IMR-90 (cell line): ENCODE measurements around the gene ITK. TPM values are rescaled to one million over a fixed set of nuclear protein-coding genes. Genes with fewer than 3 reads are reported as not detected.

Source experiments
- ATAC-seq: fragments of 200-7000 bp; cut with Tn5 transposase; 2 replicates; pipeline ENCODE4 v1.9.1; 2020; ENCODE audit warnings: low read depth, mild to moderate bottlenecking, moderate library complexity
- BruUV-seq: library from RNA; stranded (reverse); fragments of 400-500 nt; replicated peaks from 2 replicates; lab custom pipeline; 2021; lab: Mats Ljungman, UMichigan
- CTCF ChIA-PET: fragments of 300-600 bp; formaldehyde crosslinking; extraction: SDS; loops from one replicate; lab custom pipeline; 2021; ENCODE audit warnings: antibody characterized with exemption; lab: Yijun Ruan, JAX
- POLR2A ChIA-PET: fragments of 300-600 bp; sonication (Branson Sonifier 250); formaldehyde crosslinking; loops from one replicate; lab custom pipeline; 2022; ENCODE audit warnings: antibody characterized with exemption; ENCODE audit not compliant: unreplicated experiment; lab: Charles Lee
- DNase-seq: peaks from one replicate; pipeline ENCODE4 v3.0.0; 2013
- H2AFZ ChIP-seq: replicated peaks from 2 replicates; pipeline ENCODE3; 2013; ENCODE audit warnings: low read length, mild to moderate bottlenecking; ENCODE audit not compliant: poor library complexity
- H2AK5ac ChIP-seq: 2 replicates; pipeline ENCODE4 v1.6.1; 2013; ENCODE audit warnings: low read depth, low read length, inconsistent platforms
- H2AK9ac ChIP-seq: replicated peaks from 2 replicates; pipeline ENCODE3; 2013; ENCODE audit warnings: mild to moderate bottlenecking, low read depth, low read length, moderate library complexity; ENCODE audit not compliant: poor library complexity
- H2BK120ac ChIP-seq: 2 replicates; pipeline ENCODE4 v1.6.1; 2013; ENCODE audit warnings: low read depth, low read length, inconsistent platforms
- H2BK15ac ChIP-seq: 3 replicates; pipeline ENCODE4 v1.6.1; 2013; ENCODE audit warnings: low read depth, low read length, inconsistent platforms
- H2BK20ac ChIP-seq: 2 replicates; pipeline ENCODE4 v1.6.1; 2013; ENCODE audit warnings: low read depth, mild to moderate bottlenecking, inconsistent platforms, low read length, moderate library complexity
- H2BK5ac ChIP-seq: 2 replicates; pipeline ENCODE4 v1.6.1; 2013; ENCODE audit warnings: mild to moderate bottlenecking, low read depth, low read length, inconsistent platforms; ENCODE audit not compliant: poor library complexity, severe bottlenecking
- H3K14ac ChIP-seq: replicated peaks from 2 replicates; pipeline ENCODE4 v1.6.1; 2013; ENCODE audit warnings: low read depth, low read length, inconsistent platforms
- H3K18ac ChIP-seq: 2 replicates; pipeline ENCODE4 v1.6.1; 2013; ENCODE audit warnings: low read depth, low read length, control low read depth
- H3K23ac ChIP-seq: 2 replicates; pipeline ENCODE4 v1.6.1; 2013; ENCODE audit warnings: low read depth, low read length, inconsistent platforms
- H3K27ac ChIP-seq: 2 replicates; pipeline ENCODE4 v1.5.1; 2013; ENCODE audit warnings: mild to moderate bottlenecking, control low read depth, low read length; ENCODE audit not compliant: insufficient read depth
- H3K27me3 ChIP-seq: 2 replicates; pipeline ENCODE4 v1.6.1; 2013; ENCODE audit warnings: low read length; ENCODE audit not compliant: control insufficient read depth, insufficient read depth
- H3K36me3 ChIP-seq: 2 replicates; pipeline ENCODE4 v1.6.1; 2013; ENCODE audit warnings: low read length, mixed read lengths; ENCODE audit not compliant: control insufficient read depth, insufficient read depth
- H3K4ac ChIP-seq: 2 replicates; pipeline ENCODE4 v1.6.1; 2013; ENCODE audit warnings: low read depth, low read length, inconsistent platforms
- H3K4me1 ChIP-seq: 2 replicates; pipeline ENCODE4 v1.6.1; 2013; ENCODE audit warnings: low read length, mixed read lengths; ENCODE audit not compliant: control insufficient read depth, insufficient read depth
- H3K4me2 ChIP-seq: 2 replicates; pipeline ENCODE4 v1.6.1; 2013; ENCODE audit warnings: low read depth, mild to moderate bottlenecking, control low read depth, low read length, moderate library complexity
- H3K4me3 ChIP-seq: 2 replicates; pipeline ENCODE4 v1.5.1; 2013; ENCODE audit warnings: low read depth, mild to moderate bottlenecking, control low read depth, low read length, moderate library complexity; ENCODE audit not compliant: insufficient read depth
- H3K56ac ChIP-seq: 2 replicates; pipeline ENCODE4 v1.6.1; 2013; ENCODE audit warnings: low read length, inconsistent platforms; ENCODE audit not compliant: insufficient read depth; ENCODE audit errors: extremely low read depth
- H3K79me1 ChIP-seq, 2 experiments: 2 replicates each; pipeline ENCODE4 v1.6.1; 2013; ENCODE audit warnings: low read length in 2 of 2, inconsistent platforms in 1 of 2, low read depth in 1 of 2
- H3K9ac ChIP-seq: 2 replicates; pipeline ENCODE4 v1.6.1; 2013; ENCODE audit warnings: low read depth, low read length, control low read depth
- H3K9me1 ChIP-seq: 2 replicates; pipeline ENCODE4 v1.6.1; 2013; ENCODE audit warnings: low read length, inconsistent platforms; ENCODE audit not compliant: insufficient read depth
- H3K9me3 ChIP-seq: 2 replicates; pipeline ENCODE4 v1.6.1; 2013; ENCODE audit warnings: low read length; ENCODE audit not compliant: control insufficient read depth, insufficient read depth
- H4K20me1 ChIP-seq: 2 replicates; pipeline ENCODE4 v1.6.1; 2013; ENCODE audit warnings: low read length, inconsistent platforms; ENCODE audit not compliant: insufficient read depth
- H4K5ac ChIP-seq: 2 replicates; pipeline ENCODE4 v1.6.1; 2013; ENCODE audit warnings: mild to moderate bottlenecking, low read depth, low read length, control low read depth
- H4K8ac ChIP-seq, 2 experiments: 2 replicates each; pipeline ENCODE4 v1.6.1; 2013; ENCODE audit warnings: low read depth in 2 of 2, low read length in 2 of 2, control low read depth in 1 of 2, inconsistent platforms in 1 of 2
- H4K91ac ChIP-seq: 2 replicates; pipeline ENCODE4 v1.6.1; 2013; ENCODE audit warnings: low read depth, low read length, inconsistent platforms; ENCODE audit not compliant: insufficient read depth
- WGBS, 2 experiments: methylation state at CpG; one replicate each; pipeline versions ENCODE4 v1.1.5 to v1.1.7; 2013; ENCODE audit warnings: missing lambda C conversion rate in 2 of 2; ENCODE audit not compliant: insufficient read length in 1 of 2; ENCODE audit errors: extremely low coverage in 2 of 2; 5-methylcytosine and 5-hydroxymethylcytosine counted together
- dilution Hi-C: fragments of 300-500 bp; cut with HindIII; formaldehyde crosslinking; loops from one replicate; pipeline ENCODE4 v1.14.3; 2018; ENCODE audit warnings: low sequenced_read_pairs; ENCODE audit not compliant: unreplicated experiment
- in situ Hi-C: fragments of 300-500 bp; cut with MboI; formaldehyde crosslinking; loops from 3 replicates; pipeline ENCODE4 v1.14.3; 2019; ENCODE audit warnings: low sequenced_read_pairs, inconsistent platforms, mixed read lengths
- intact Hi-C: fragments of 100-400 bp; cut with micrococcal nuclease; formaldehyde crosslinking; loops from 2 replicates; pipeline ENCODE4 v1.10.0; 2022
- polyA plus RNA-seq, 3 experiments: library from polyadenylated mRNA; depleted of rRNA; stranded (reverse); fragments of >200 nt; gene quantifications; 2 replicates each; pipeline ENCODE4 v1.2.3, GENCODE V29; 2012; ENCODE audit warnings: low replicate concordance in 1 of 3
- total RNA-seq: library from RNA; depleted of rRNA; stranded (reverse); fragments of >200 nt; gene quantifications from 2 replicates; pipeline ENCODE4 v1.2.3, GENCODE V29; 2012
- TF ChIP-seq, protein P1 (sequence below): conservative IDR thresholded peaks from 2 replicates; pipeline ENCODE4 v1.5.1; 2012; ENCODE audit warnings: mild to moderate bottlenecking, low read depth, low read length, improper control_type of control experiment
- TF ChIP-seq, protein P2 (sequence below): fragments of 150-350 bp; IDR thresholded peaks from 2 replicates; pipeline ENCODE4 v1.6.1; 2017; ENCODE audit warnings: mild to moderate bottlenecking, antibody characterized with exemption, low read length, low read depth
- TF ChIP-seq, protein P3 (sequence below): fragments of 150-350 bp; IDR thresholded peaks from 2 replicates; pipeline ENCODE4 v1.6.1; 2016; ENCODE audit warnings: low read depth, mild to moderate bottlenecking, low read length, moderate library complexity, borderline replicate concordance

ITK gene
- total and polyA plus RNA-seq, 2 of the 4 experiments (the other 2 are of a cell fraction) = not detected

DNA sequence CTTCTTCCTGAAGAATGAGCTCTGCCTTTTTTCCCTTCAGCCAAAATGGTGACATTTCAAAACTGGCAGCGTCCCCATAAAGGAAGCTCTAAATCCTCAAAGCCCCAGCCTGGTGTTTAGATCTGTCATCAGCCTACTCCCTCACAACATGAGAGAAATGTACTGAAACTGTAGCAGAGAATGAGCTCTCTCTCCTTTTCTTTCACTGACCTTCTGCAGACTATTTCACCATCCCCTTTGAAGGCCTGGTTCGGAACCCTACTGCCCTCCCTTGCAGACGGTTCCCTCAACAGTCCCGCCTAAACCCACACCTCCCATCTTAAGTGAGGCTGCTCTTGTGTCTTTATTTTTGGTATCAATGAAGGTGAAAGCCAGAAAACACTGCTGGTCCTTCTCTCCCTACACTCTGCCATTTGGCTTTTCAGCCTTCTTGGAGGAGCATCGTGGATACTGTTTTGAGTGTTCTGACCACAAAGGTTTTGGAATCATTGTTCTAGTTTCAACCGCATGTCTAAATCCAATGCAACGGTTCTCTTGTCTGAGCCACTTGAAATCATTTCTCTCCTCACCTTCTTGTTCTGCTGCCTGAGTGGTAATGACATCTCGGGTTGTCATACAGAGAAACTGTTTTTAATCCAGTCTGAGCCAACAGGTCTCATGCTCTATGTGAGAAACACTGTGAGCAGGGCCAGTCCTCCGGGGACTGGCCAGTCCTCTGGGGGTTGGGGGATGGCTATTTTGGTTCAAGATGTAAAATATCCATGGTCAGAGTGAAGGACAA is 39.0 kb downstream of the ITK start:
- H3K4ac ChIP-seq = no peak overlapping the region
- H4K8ac ChIP-seq = no peak overlapping the region
- TF ChIP-seq, protein P1, sequence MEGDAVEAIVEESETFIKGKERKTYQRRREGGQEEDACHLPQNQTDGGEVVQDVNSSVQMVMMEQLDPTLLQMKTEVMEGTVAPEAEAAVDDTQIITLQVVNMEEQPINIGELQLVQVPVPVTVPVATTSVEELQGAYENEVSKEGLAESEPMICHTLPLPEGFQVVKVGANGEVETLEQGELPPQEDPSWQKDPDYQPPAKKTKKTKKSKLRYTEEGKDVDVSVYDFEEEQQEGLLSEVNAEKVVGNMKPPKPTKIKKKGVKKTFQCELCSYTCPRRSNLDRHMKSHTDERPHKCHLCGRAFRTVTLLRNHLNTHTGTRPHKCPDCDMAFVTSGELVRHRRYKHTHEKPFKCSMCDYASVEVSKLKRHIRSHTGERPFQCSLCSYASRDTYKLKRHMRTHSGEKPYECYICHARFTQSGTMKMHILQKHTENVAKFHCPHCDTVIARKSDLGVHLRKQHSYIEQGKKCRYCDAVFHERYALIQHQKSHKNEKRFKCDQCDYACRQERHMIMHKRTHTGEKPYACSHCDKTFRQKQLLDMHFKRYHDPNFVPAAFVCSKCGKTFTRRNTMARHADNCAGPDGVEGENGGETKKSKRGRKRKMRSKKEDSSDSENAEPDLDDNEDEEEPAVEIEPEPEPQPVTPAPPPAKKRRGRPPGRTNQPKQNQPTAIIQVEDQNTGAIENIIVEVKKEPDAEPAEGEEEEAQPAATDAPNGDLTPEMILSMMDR = no peak
- TF ChIP-seq, protein P2, sequence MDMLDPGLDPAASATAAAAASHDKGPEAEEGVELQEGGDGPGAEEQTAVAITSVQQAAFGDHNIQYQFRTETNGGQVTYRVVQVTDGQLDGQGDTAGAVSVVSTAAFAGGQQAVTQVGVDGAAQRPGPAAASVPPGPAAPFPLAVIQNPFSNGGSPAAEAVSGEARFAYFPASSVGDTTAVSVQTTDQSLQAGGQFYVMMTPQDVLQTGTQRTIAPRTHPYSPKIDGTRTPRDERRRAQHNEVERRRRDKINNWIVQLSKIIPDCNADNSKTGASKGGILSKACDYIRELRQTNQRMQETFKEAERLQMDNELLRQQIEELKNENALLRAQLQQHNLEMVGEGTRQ = no peak
- TF ChIP-seq, protein P3, sequence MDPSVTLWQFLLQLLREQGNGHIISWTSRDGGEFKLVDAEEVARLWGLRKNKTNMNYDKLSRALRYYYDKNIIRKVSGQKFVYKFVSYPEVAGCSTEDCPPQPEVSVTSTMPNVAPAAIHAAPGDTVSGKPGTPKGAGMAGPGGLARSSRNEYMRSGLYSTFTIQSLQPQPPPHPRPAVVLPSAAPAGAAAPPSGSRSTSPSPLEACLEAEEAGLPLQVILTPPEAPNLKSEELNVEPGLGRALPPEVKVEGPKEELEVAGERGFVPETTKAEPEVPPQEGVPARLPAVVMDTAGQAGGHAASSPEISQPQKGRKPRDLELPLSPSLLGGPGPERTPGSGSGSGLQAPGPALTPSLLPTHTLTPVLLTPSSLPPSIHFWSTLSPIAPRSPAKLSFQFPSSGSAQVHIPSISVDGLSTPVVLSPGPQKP = no peak
- no peaks in the 10 kb centered on the region for H3K79me1 ChIP-seq
- H4K91ac ChIP-seq = no peak overlapping the region
- H3K9me1 ChIP-seq = no peaks in the 10 kb centered on the region
- POLR2A ChIA-PET = no interaction called here
- CTCF ChIA-PET = no interaction called here
- in situ Hi-C loops = no loop called here
- H3K23ac ChIP-seq = no peak overlapping the region
- H3K18ac ChIP-seq = no peak overlapping the region
- no TSS peak for BruUV-seq
- no peak overlapping the region for H3K14ac ChIP-seq
- no peak overlapping the region for H2BK20ac ChIP-seq
- dilution Hi-C loops = no loop called here
- peaks cover 2% of the 10 kb centered on the region; the same call in 1 of the 2 replicates for H3K27me3 ChIP-seq
- H4K20me1 ChIP-seq = no peaks in the 10 kb centered on the region
- no peak overlapping the region for H2AK5ac ChIP-seq
- H3K36me3 ChIP-seq = no peaks in the 10 kb centered on the region
- intact Hi-C loops = no loop called here
- no peaks in the 10 kb centered on the region for H3K4me1 ChIP-seq
- H3K56ac ChIP-seq = no peak overlapping the region
- H3K4me2 ChIP-seq = no peak overlapping the region
- no peak overlapping the region for H2BK120ac ChIP-seq
- H2BK15ac ChIP-seq = no peak overlapping the region
- no peak overlapping the region for H3K27ac ChIP-seq
- no peak overlapping the region for H4K5ac ChIP-seq
- no peak overlapping the region for H3K9ac ChIP-seq
- H2BK5ac ChIP-seq = no peak overlapping the region
- H3K4me3 ChIP-seq = no peak overlapping the region
- WGBS, 2 experiments = 100% methylated on average over 1 of the region's 9 CpGs; no CpG with 5 or more reads in 1 of the 2 experiments
- no peak overlapping the region for H2AFZ ChIP-seq
- DNase-seq = no peak
- H2AK9ac ChIP-seq = no peak overlapping the region
- no peaks in the 10 kb centered on the region for H3K9me3 ChIP-seq
- no peak for ATAC-seq
